ENCODE data around the gene PRTFDC1. TPM values are rescaled to one million over a fixed set of nuclear protein-coding genes. Genes with fewer than 3 reads are reported as not detected.

The PRTFDC1 gene
- polyA plus RNA-seq, 1 donor (not counting 4 experiments of a cell fraction or from before 2014, with no cell fraction given), result 2.2 TPM

DNA sequence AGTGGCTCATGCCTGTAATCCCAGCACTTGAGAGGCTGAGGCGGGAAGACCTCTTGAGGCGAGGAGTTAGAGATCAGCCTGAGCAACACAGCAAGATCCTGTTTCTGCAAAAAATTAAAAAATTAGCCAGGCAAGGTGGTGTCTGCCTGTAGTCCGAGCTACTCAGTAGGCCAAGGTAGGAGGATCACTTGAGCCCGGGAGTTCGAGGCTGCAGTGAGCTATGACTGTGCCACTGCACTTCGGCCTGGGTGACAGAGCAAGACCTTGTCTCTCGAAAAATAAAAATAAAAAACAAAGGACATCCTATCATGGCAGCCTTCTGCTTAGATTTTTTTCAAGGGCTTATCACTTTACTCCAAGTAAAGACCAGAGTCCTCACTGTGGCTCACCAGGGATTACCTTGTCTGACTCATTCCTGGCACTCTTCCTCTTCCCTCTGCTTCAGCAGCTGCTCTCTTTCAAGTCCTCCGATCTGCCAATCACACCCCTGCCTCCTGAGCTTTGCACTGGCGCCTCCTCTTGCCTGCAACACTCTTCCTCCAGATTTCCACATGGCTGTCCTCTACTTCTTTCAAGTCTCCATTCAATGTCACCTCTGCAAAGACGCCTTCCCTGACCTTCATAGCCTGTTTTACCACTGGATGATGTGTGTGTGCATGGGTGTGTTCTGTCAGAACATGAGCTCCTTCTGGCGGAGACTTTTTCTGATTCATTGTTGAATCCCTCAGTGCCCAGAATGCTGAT lies 7.7 kb downstream of the PRTFDC1 start:
- no peaks in the 10 kb centered on the region for H3K79me2 ChIP-seq (ENCODE audit: control insufficient read depth, insufficient read depth, low read length)
- no peak overlapping the region for H2AFZ ChIP-seq (ENCODE audit: control insufficient read depth, low read length)
- H3K36me3 ChIP-seq (ENCODE audit: control insufficient read depth in 2 of 2, extremely low read depth in 1 of 2, insufficient read depth in 2 of 2, low read length in 2 of 2), result no peaks in the 10 kb centered on the region
- dilution Hi-C loops (cut with MboI; ENCODE audit: extremely low pct_ligation_motif_present, low sequenced_read_pairs), result no loop called here
- FAIRE-seq (peak; percentile 79), DNase-seq (ENCODE audit: low read depth, low spot score) (no peak)
- H3K27ac ChIP-seq (ENCODE audit: control insufficient read depth, insufficient read depth, low read length), result peak overlapping the region; percentile 23
- H3K9ac ChIP-seq (ENCODE audit: control insufficient read depth, extremely low read depth, insufficient read depth, low read length), result no peak overlapping the region
- H3K4me3 ChIP-seq (ENCODE audit: control insufficient read depth in 2 of 3, extremely low read depth in 1 of 3, insufficient read depth in 2 of 3, low read depth in 1 of 3, low read length in 3 of 3), result no peak overlapping the region
- peak overlapping the region; percentile 46 for H3K4me2 ChIP-seq (ENCODE audit: control insufficient read depth, extremely low read depth, insufficient read depth, low read depth, low read length)
- H3K4me1 ChIP-seq (ENCODE audit: control insufficient read depth, extremely low read depth, insufficient read depth, low read length), result peaks cover 22% of the 10 kb centered on the region
- no peaks in the 10 kb centered on the region for H3K9me1 ChIP-seq (ENCODE audit: control insufficient read depth, extremely low read depth, insufficient read depth, low read length)
- TF ChIP-seq, protein P1, sequence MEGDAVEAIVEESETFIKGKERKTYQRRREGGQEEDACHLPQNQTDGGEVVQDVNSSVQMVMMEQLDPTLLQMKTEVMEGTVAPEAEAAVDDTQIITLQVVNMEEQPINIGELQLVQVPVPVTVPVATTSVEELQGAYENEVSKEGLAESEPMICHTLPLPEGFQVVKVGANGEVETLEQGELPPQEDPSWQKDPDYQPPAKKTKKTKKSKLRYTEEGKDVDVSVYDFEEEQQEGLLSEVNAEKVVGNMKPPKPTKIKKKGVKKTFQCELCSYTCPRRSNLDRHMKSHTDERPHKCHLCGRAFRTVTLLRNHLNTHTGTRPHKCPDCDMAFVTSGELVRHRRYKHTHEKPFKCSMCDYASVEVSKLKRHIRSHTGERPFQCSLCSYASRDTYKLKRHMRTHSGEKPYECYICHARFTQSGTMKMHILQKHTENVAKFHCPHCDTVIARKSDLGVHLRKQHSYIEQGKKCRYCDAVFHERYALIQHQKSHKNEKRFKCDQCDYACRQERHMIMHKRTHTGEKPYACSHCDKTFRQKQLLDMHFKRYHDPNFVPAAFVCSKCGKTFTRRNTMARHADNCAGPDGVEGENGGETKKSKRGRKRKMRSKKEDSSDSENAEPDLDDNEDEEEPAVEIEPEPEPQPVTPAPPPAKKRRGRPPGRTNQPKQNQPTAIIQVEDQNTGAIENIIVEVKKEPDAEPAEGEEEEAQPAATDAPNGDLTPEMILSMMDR (optimal IDR thresholded peaks at IDR 0.05 in 1 of 3, IDR thresholded peaks at IDR 0.05 in 1 of 3, conservative IDR thresholded peaks at IDR 0.05 in 1 of 3; ENCODE audit: extremely low read depth in 1 of 3, insufficient read depth in 2 of 3, low read length in 3 of 3), result peak in 2 of 3 experiments; percentile 47 to 49
- TF ChIP-seq EZH2 (IDR thresholded peaks at IDR 0.05; ENCODE audit: low read length), result no peak
- H4K20me1 ChIP-seq (ENCODE audit: control insufficient read depth, extremely low read depth, insufficient read depth, low read length), result no peaks in the 10 kb centered on the region
- no peaks in the 10 kb centered on the region for H3K9me3 ChIP-seq (ENCODE audit: control insufficient read depth, low read depth, low read length)
- H3K27me3 ChIP-seq (ENCODE audit: control insufficient read depth, extremely low read depth, insufficient read depth, low read length), result no peaks in the 10 kb centered on the region

DNA sequence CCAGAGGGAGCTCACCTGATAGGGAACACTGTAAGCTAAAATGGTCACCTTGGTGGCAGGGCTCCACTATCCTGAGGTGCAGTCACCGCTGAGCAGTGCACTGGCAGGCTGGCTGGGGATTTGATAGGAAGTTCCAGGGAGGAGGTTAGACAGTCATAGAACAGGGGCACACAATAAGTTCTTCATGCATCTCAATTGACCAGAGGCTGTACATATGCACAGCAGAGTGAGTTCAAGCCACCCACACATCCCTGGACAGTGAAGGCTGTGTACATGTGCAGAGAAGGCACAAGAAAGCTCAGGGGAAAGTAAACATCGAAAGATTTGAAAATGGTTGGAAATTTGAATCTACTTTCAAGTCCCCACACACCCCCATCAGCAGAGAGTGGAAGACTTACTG lies 13.9 kb downstream of the PRTFDC1 start:
- dilution Hi-C loops (cut with MboI; ENCODE audit: extremely low pct_ligation_motif_present, low sequenced_read_pairs), result no loop called here

More for the DNA sequence above, 13.9 kb downstream of the PRTFDC1 start:
- H3K4me2 ChIP-seq (ENCODE audit: control insufficient read depth, extremely low read depth, insufficient read depth, low read depth, low read length), result no peak overlapping the region
- no peak overlapping the region for H3K27ac ChIP-seq (ENCODE audit: control insufficient read depth, insufficient read depth, low read length)
- H4K20me1 ChIP-seq (ENCODE audit: control insufficient read depth, extremely low read depth, insufficient read depth, low read length), result no peaks in the 10 kb centered on the region
- no peak overlapping the region for H3K4me3 ChIP-seq (ENCODE audit: control insufficient read depth in 2 of 3, extremely low read depth in 1 of 3, insufficient read depth in 2 of 3, low read depth in 1 of 3, low read length in 3 of 3)
- no peaks in the 10 kb centered on the region for H3K27me3 ChIP-seq (ENCODE audit: control insufficient read depth, extremely low read depth, insufficient read depth, low read length)
- H3K9ac ChIP-seq (ENCODE audit: control insufficient read depth, extremely low read depth, insufficient read depth, low read length), result no peak overlapping the region
- H3K79me2 ChIP-seq (ENCODE audit: control insufficient read depth, insufficient read depth, low read length), result no peaks in the 10 kb centered on the region
- no peak for TF ChIP-seq EZH2 (IDR thresholded peaks at IDR 0.05; ENCODE audit: low read length)
- TF ChIP-seq, protein P1 (optimal IDR thresholded peaks at IDR 0.05 in 1 of 3, IDR thresholded peaks at IDR 0.05 in 1 of 3, conservative IDR thresholded peaks at IDR 0.05 in 1 of 3; ENCODE audit: extremely low read depth in 1 of 3, insufficient read depth in 2 of 3, low read length in 3 of 3), result no peak
- H3K9me3 ChIP-seq (ENCODE audit: control insufficient read depth, low read depth, low read length), result no peaks in the 10 kb centered on the region
- H3K36me3 ChIP-seq (ENCODE audit: control insufficient read depth in 2 of 2, extremely low read depth in 1 of 2, insufficient read depth in 2 of 2, low read length in 2 of 2), result no peaks in the 10 kb centered on the region
- no peak overlapping the region for H2AFZ ChIP-seq (ENCODE audit: control insufficient read depth, low read length)
- no peak for DNase-seq (ENCODE audit: low read depth, low spot score)
- FAIRE-seq, result no peak
- no peaks in the 10 kb centered on the region for H3K4me1 ChIP-seq (ENCODE audit: control insufficient read depth, extremely low read depth, insufficient read depth, low read length)
- H3K9me1 ChIP-seq (ENCODE audit: control insufficient read depth, extremely low read depth, insufficient read depth, low read length), result no peaks in the 10 kb centered on the region
